HEK293T (cell line): ENCODE measurements around the gene BACH2.
"Not testable (repeated sequence)": the region's sequence is repeated elsewhere in the genome, so short reads cannot be mapped to it uniquely, and the experiment has no call there.

Experiments used
- CTCF ChIA-PET: fragments of 350-600 bp; formaldehyde crosslinking; extraction: SDS; loops from one replicate; lab custom pipeline; 2021; ENCODE audit warnings: antibody characterized with exemption, inconsistent platforms; lab: Yijun Ruan, JAX
- POLR2A ChIA-PET: fragments of 350-600 bp; formaldehyde crosslinking; extraction: SDS; loops from one replicate; lab custom pipeline; 2020; ENCODE audit warnings: antibody characterized with exemption, inconsistent platforms; lab: Yijun Ruan, JAX
- DNase-seq: peaks from one replicate; pipeline ENCODE4 v3.0.0; 2012; ENCODE audit warnings: mixed read lengths; ENCODE audit errors: extremely low spot score
- ARNT ChIP-seq: fragments of 450-650 bp; IDR thresholded peaks from 2 replicates; pipeline ENCODE4 v1.6.1; 2017; ENCODE audit warnings: mild to moderate bottlenecking
- BHLHE40 ChIP-seq: fragments of 450-650 bp; IDR thresholded peaks from 2 replicates; pipeline ENCODE4 v1.6.1; 2016; ENCODE audit warnings: mild to moderate bottlenecking, moderate library complexity, borderline replicate concordance
- CTBP1 ChIP-seq: fragments of 450-650 bp; IDR thresholded peaks from 2 replicates; pipeline ENCODE4 v1.6.1; 2016; ENCODE audit warnings: borderline replicate concordance
- ELF4 ChIP-seq: fragments of 450-650 bp; IDR thresholded peaks from 2 replicates; pipeline ENCODE4 v1.6.1; 2017; ENCODE audit warnings: antibody characterized with exemption
- FOXA1 ChIP-seq: fragments of 450-650 bp; IDR thresholded peaks from 2 replicates; pipeline ENCODE4 v1.6.1; 2016; ENCODE audit warnings: mild to moderate bottlenecking
- FOXK2 ChIP-seq: fragments of 450-650 bp; IDR thresholded peaks from 2 replicates; pipeline ENCODE4 v1.6.1; 2016; ENCODE audit warnings: mild to moderate bottlenecking
- FOXM1 ChIP-seq: fragments of 450-650 bp; IDR thresholded peaks from 2 replicates; pipeline ENCODE4 v1.6.1; 2017; ENCODE audit warnings: mild to moderate bottlenecking, borderline replicate concordance
- HDGF ChIP-seq: fragments of 450-650 bp; IDR thresholded peaks from 2 replicates; pipeline ENCODE4 v1.6.1; 2017; ENCODE audit warnings: antibody characterized with exemption, borderline replicate concordance
- L3MBTL2 ChIP-seq: fragments of 450-650 bp; conservative IDR thresholded peaks from 2 replicates; pipeline ENCODE4 v1.6.1; 2016; ENCODE audit warnings: mild to moderate bottlenecking
- LEF1 ChIP-seq: fragments of 450-650 bp; IDR thresholded peaks from 2 replicates; pipeline ENCODE4 v1.6.1; 2017; ENCODE audit warnings: mild to moderate bottlenecking, borderline replicate concordance
- NFRKB ChIP-seq: fragments of 450-650 bp; IDR thresholded peaks from 2 replicates; pipeline ENCODE4 v1.6.1; 2016; ENCODE audit warnings: mild to moderate bottlenecking, moderate library complexity
- PKNOX1 ChIP-seq: fragments of 450-650 bp; IDR thresholded peaks from 2 replicates; pipeline ENCODE4 v1.6.1; 2016
- SP1 ChIP-seq: fragments of 450-650 bp; IDR thresholded peaks from 2 replicates; pipeline ENCODE4 v1.6.1; 2017
- SUZ12 ChIP-seq: fragments of 450-650 bp; IDR thresholded peaks from 2 replicates; pipeline ENCODE4 v1.6.1; 2016; ENCODE audit warnings: mild to moderate bottlenecking
- TARDBP ChIP-seq: fragments of 450-650 bp; IDR thresholded peaks from 2 replicates; pipeline ENCODE4 v1.6.1; 2016
- ZNF384 ChIP-seq: fragments of 450-650 bp; IDR thresholded peaks from 2 replicates; pipeline ENCODE4 v1.6.1; 2016

Gene BACH2

GRCh38 chr6:90131614-90132423, 164.8 kb downstream of the BACH2 start:
- POLR2A ChIA-PET, result interaction anchor here (0.9 to 1.3 kb wide), 2 partner anchors 13 to 86 kb away, joined by 4 read pairs; no protein-coding TSS in a partner anchor
- CTCF ChIA-PET, result interaction anchor here (0.6 kb wide), 2 partner anchors 85 to 87 kb away, joined by 3 read pairs; no protein-coding TSS in a partner anchor
- DNase-seq, result no peak
- TF ChIP-seq PKNOX1, result 0 out of 2 replicates have a peak, but pooled peaks have one; percentile 15
- no peak for TF ChIP-seq BHLHE40
- no peak for TF ChIP-seq FOXA1

- TF ChIP-seq PKNOX1 (no peak), SP1 (no peak), NFRKB (no peak), TARDBP (no peak), LEF1 (no peak), SUZ12 (no peak), HDGF (no peak), L3MBTL2 (no peak), FOXM1 (no peak), FOXA1 (no peak)
- no peak for DNase-seq
- CTCF ChIA-PET, result interaction anchor here (0.6 kb wide), 1 partner anchor 86 kb away, joined by 3 read pairs; no protein-coding TSS in a partner anchor
- POLR2A ChIA-PET, result interaction anchor here (0.9 to 1.3 kb wide), 2 partner anchors 13 to 87 kb away, joined by 4 read pairs; no protein-coding TSS in a partner anchor
Measured at GRCh38 chr6:90131125-90131524, 165.5 kb downstream of the BACH2 start.

- DNase-seq, POLR2A ChIA-PET, CTCF ChIA-PET: not testable (repeated sequence)
Measured at GRCh38 chr6:90128687-90129086, 168.0 kb downstream of the BACH2 start.

- no peak for DNase-seq
- ChIA-PET CTCF (no interaction called here), POLR2A (no interaction called here)
- TF ChIP-seq LEF1 (no peak), PKNOX1 (no peak), TARDBP (no peak), HDGF (no peak), BHLHE40 (no peak), ARNT (no peak), FOXM1 (no peak), FOXA1 (no peak), ELF4 (no peak), SUZ12 (no peak), FOXK2 (no peak), ZNF384 (no peak), NFRKB (no peak)
Measured at GRCh38 chr6:90127595-90127994, 169.0 kb downstream of the BACH2 start.

- ChIA-PET POLR2A (no interaction called here), CTCF (no interaction called here)
- TF ChIP-seq CTBP1 (no peak), FOXA1 (no peak), ZNF384 (no peak), FOXM1 (no peak), SP1 (no peak), SUZ12 (no peak), TARDBP (no peak)
- DNase-seq, result no peak
Measured at GRCh38 chr6:90126839-90127238, 169.8 kb downstream of the BACH2 start.

- POLR2A ChIA-PET, result no interaction called here
- no peak for TF ChIP-seq NFRKB
- TF ChIP-seq BHLHE40, result no peak
- no peak for TF ChIP-seq FOXK2
- TF ChIP-seq ARNT, result no peak
- no peak for TF ChIP-seq ZNF384
- TF ChIP-seq SUZ12, result no peak
- CTCF ChIA-PET, result no interaction called here
- no peak for DNase-seq
Measured at GRCh38 chr6:90126181-90126580, 170.5 kb downstream of the BACH2 start.

- ChIA-PET POLR2A (no interaction called here), CTCF (no interaction called here)
- no peak for DNase-seq
- TF ChIP-seq BHLHE40 (no peak), ELF4 (no peak), FOXM1 (no peak), CTBP1 (no peak), TARDBP (no peak), ARNT (no peak), PKNOX1 (no peak), L3MBTL2 (no peak), FOXA1 (no peak), LEF1 (no peak), HDGF (no peak), SP1 (no peak), ZNF384 (no peak), FOXK2 (no peak), NFRKB (no peak), SUZ12 (no peak)
Measured at GRCh38 chr6:90124874-90125510, 171.7 kb downstream of the BACH2 start.
